Right renal pelvis (tissue), 4 donors: Measurements from ENCODE around the gene GNAT1. TPM values are rescaled to one million over a fixed set of nuclear protein-coding genes. Genes with fewer than 3 reads are reported as not detected.
"Not testable (repeated sequence)": the region's sequence is repeated elsewhere in the genome, so short reads cannot be mapped to it uniquely, and the experiment has no call there.

Source experiments
- DNase-seq, 4 donors: peaks; one replicate each; pipeline ENCODE4 v3.0.0-alpha.2; 2013; ENCODE audit warnings: low read depth in 4 of 4, low spot score in 3 of 4, missing footprints in 1 of 4
- polyA plus RNA-seq, 4 donors: library from polyadenylated mRNA; unstranded; fragments of 120-200 nt; gene quantifications; one replicate each; pipeline ENCODE4 v1.2.1, GENCODE V29; 2013; ENCODE audit not compliant: insufficient read length in 4 of 4

GNAT1 gene
- polyA plus RNA-seq, 4 donors, result 0.03 to 0.10 TPM; not detected in 2

- DNase-seq, result no peak
These were observed 26.3 kb downstream of the GNAT1 start for GRCh38 chr3:50217681-50218080.

GRCh38 chr3:50218448-50218847 lies 27.0 kb downstream of the GNAT1 start:
- DNase-seq, result no peak

- no peak for DNase-seq
These were observed 27.9 kb downstream of the GNAT1 start for GRCh38 chr3:50219285-50219684.

- no peak for DNase-seq
These were observed 28.7 kb downstream of the GNAT1 start for GRCh38 chr3:50220109-50220508.

GRCh38 chr3:50221051-50221410 lies 29.6 kb downstream of the GNAT1 start:
- DNase-seq, result no peak

GRCh38 chr3:50221411-50222168 lies 30.2 kb downstream of the GNAT1 start:
- no peak for DNase-seq

- DNase-seq, result no peak
These were observed 30.7 kb downstream of the GNAT1 start for GRCh38 chr3:50222169-50222528.

GRCh38 chr3:50224639-50225038 lies 33.2 kb downstream of the GNAT1 start:
- no peak for DNase-seq

- no peak for DNase-seq
These were observed 35.5 kb downstream of the GNAT1 start for GRCh38 chr3:50226888-50227389.

- DNase-seq, result peak; percentile 88 to 94 (median 91)
These were observed 36.2 kb downstream of the GNAT1 start for GRCh38 chr3:50227390-50228183.

GRCh38 chr3:50228184-50228763 lies 36.9 kb downstream of the GNAT1 start:
- DNase-seq, result not testable (repeated sequence)

- DNase-seq, result no peak
These were observed 38.1 kb downstream of the GNAT1 start for GRCh38 chr3:50229490-50229889.

GRCh38 chr3:50230104-50230793 lies 38.8 kb downstream of the GNAT1 start:
- DNase-seq, result no peak

GRCh38 chr3:50230794-50231125 lies 39.4 kb downstream of the GNAT1 start:
- no peak for DNase-seq

- no peak for DNase-seq
These were observed 40.2 kb downstream of the GNAT1 start for GRCh38 chr3:50231581-50231980.

- DNase-seq, result no peak
These were observed 40.9 kb downstream of the GNAT1 start for GRCh38 chr3:50232303-50232702.

GRCh38 chr3:50233176-50233575 lies 41.8 kb downstream of the GNAT1 start:
- no peak for DNase-seq

GRCh38 chr3:50235716-50236483 lies 44.5 kb downstream of the GNAT1 start, which contains the start of gene GNAI2:
Gene GNAI2 (plus strand): TSS chr3:50236204. CDS start chr3:50236336, 132 bp downstream.
- DNase-seq, result peak; percentile 91 to 97 (median 94)

GRCh38 chr3:50236484-50237132 lies 45.2 kb downstream of the GNAT1 start:
- no peak for DNase-seq
